GM23248 (cell line): ENCODE results near the gene MDH1B. TPM values are rescaled to one million over a fixed set of nuclear protein-coding genes. Genes with fewer than 3 reads are reported as not detected.
"Not testable (repeated sequence)": the region's sequence is repeated elsewhere in the genome, so short reads cannot be mapped to it uniquely, and the experiment has no call there.

Source experiments
- DNase-seq: peaks from one replicate; pipeline ENCODE4 v3.0.0-alpha.2; 2015
- H2AFZ ChIP-seq: fragments of 200-600 bp; sonication (generic); 2 replicates; pipeline ENCODE4 v1.6.1; 2016; ENCODE audit warnings: antibody characterized with exemption
- H3F3A ChIP-seq: fragments of 200-600 bp; sonication (generic); 2 replicates; pipeline ENCODE4 v1.6.1; 2016; ENCODE audit warnings: mild to moderate bottlenecking, antibody characterized with exemption, mixed run types; ENCODE audit not compliant: insufficient read depth
- H3K27ac ChIP-seq: fragments of 200-600 bp; sonication (generic); 2 replicates; pipeline ENCODE4 v1.5.1; 2016; ENCODE audit warnings: mild to moderate bottlenecking
- H3K27me3 ChIP-seq: fragments of 200-600 bp; sonication (generic); replicated peaks from 2 replicates; pipeline ENCODE4 v1.6.1; 2016; ENCODE audit warnings: mild to moderate bottlenecking; ENCODE audit not compliant: insufficient read depth
- H3K36me3 ChIP-seq: fragments of 200-600 bp; sonication (generic); 2 replicates; pipeline ENCODE4 v1.6.1; 2016; ENCODE audit warnings: low read depth, mild to moderate bottlenecking
- H3K4me1 ChIP-seq: fragments of 200-600 bp; sonication (generic); 2 replicates; pipeline ENCODE4 v1.6.1; 2016; ENCODE audit warnings: mild to moderate bottlenecking; ENCODE audit not compliant: insufficient read depth
- H3K4me2 ChIP-seq: fragments of 200-600 bp; sonication (generic); one replicate; pipeline ENCODE4 v1.6.1; 2016; ENCODE audit warnings: mild to moderate bottlenecking; ENCODE audit not compliant: unreplicated experiment
- H3K4me3 ChIP-seq: fragments of 200-600 bp; sonication (generic); 2 replicates; pipeline ENCODE4 v1.5.1; 2016; ENCODE audit warnings: mild to moderate bottlenecking
- H3K79me2 ChIP-seq: fragments of 200-600 bp; sonication (generic); 2 replicates; pipeline ENCODE4 v1.6.1; 2016; ENCODE audit warnings: mild to moderate bottlenecking; ENCODE audit not compliant: insufficient read depth
- H3K9ac ChIP-seq: fragments of 200-600 bp; sonication (generic); 2 replicates; pipeline ENCODE4 v1.6.1; 2016; ENCODE audit warnings: mild to moderate bottlenecking
- H3K9me2 ChIP-seq: fragments of 200-600 bp; sonication (generic); 2 replicates; pipeline ENCODE4 v1.6.1; 2016; ENCODE audit warnings: mixed run types, mild to moderate bottlenecking, moderate library complexity; ENCODE audit not compliant: insufficient read depth
- H3K9me3 ChIP-seq: fragments of 200-600 bp; sonication (generic); one replicate; pipeline ENCODE4 v1.6.1; 2017; ENCODE audit warnings: low read depth
- H4K20me1 ChIP-seq: fragments of 200-600 bp; sonication (generic); 2 replicates; pipeline ENCODE4 v1.6.0; 2016; ENCODE audit not compliant: insufficient read depth
- EZH2 ChIP-seq: fragments of 200-600 bp; sonication (generic); IDR thresholded peaks from 2 replicates; pipeline ENCODE4 v1.6.1; 2018; ENCODE audit warnings: antibody characterized with exemption, mild to moderate bottlenecking; ENCODE audit not compliant: insufficient read depth, poor library complexity, severe bottlenecking
- EZH2phosphoT487 ChIP-seq: fragments of 200-600 bp; sonication (generic); IDR thresholded peaks from 2 replicates; pipeline ENCODE4 v1.6.1; 2018; ENCODE audit warnings: antibody characterized with exemption, moderate library complexity, mild to moderate bottlenecking, low read depth; ENCODE audit not compliant: insufficient read depth
- WGBS, 2 experiments: methylation state at CpG; one replicate each; pipeline ENCODE4 v1.1.6; 2015 to 2017; ENCODE audit warnings: low lambda C conversion rate in 2 of 2, low coverage in 1 of 2; ENCODE audit errors: missing lambda C conversion rate in 2 of 2; 5-methylcytosine and 5-hydroxymethylcytosine counted together
- in situ Hi-C: fragments of 300-500 bp; cut with MboI; formaldehyde crosslinking; loops from 2 replicates; pipeline ENCODE4 v1.15.0; 2020
- polyA plus RNA-seq: library from polyadenylated mRNA; unstranded; fragments of >200 nt; fragmentation: Nextera tagmentation; extraction: Ambion mirVana; gene quantifications from 2 replicates; pipeline ENCODE4 v1.2.1, GENCODE V29; 2016
- total RNA-seq: library from RNA; depleted of rRNA; stranded (reverse); fragments of >200 nt; shearing (Covaris generic); gene quantifications from 2 replicates; pipeline ENCODE4 v1.2.3, GENCODE V29; 2014

The MDH1B gene
- total and polyA plus RNA-seq, 2 experiments from 2014 or later, result 0.54 to 0.80 TPM

- H3K9me3 ChIP-seq, result no peaks in the 10 kb centered on the region
- no peaks in the 10 kb centered on the region for H3K4me1 ChIP-seq
- H3K79me2 ChIP-seq, result no peaks in the 10 kb centered on the region
- H3F3A ChIP-seq, result no peaks in the 10 kb centered on the region
- no peaks in the 10 kb centered on the region for H4K20me1 ChIP-seq
- no peak overlapping the region for H3K9ac ChIP-seq
- in situ Hi-C loops, result no loop called here
- H3K27me3 ChIP-seq, result peaks cover 4% of the 10 kb centered on the region; the same call in 1 of the 2 replicates
- no peak overlapping the region for H3K4me3 ChIP-seq
- no peak for DNase-seq
- no peaks in the 10 kb centered on the region for H3K36me3 ChIP-seq
- 62 to 63% methylated on average over 4 of the region's 4 CpGs for WGBS, 2 experiments
- TF ChIP-seq EZH2, result no peak
- no peak for TF ChIP-seq EZH2phosphoT487
- H3K9me2 ChIP-seq, result no peaks in the 10 kb centered on the region
- H3K27ac ChIP-seq, result no peak overlapping the region
- no peak overlapping the region for H3K4me2 ChIP-seq
- H2AFZ ChIP-seq, result no peak overlapping the region
Measured at GRCh38 chr2:206721256-206721920, 43.7 kb downstream of the MDH1B start.

DNA sequence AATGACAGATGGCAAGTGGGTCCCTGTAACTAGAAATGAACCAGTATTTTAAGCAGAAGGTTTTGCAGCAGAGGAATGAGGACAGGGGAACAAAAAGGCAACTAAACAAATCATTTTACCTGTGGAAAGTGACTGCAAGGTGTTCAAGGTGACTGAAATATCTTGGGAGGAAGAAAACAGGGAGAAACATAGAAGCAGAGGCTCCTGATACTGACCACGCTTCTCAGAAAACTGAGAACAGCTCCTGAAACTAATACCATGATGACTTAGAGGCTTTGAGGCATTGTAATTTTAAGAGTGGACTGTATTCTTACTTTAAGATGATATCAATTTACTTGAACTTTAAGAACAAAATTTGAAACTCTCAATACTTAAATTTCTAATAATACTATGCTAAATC, 46.8 kb downstream of the MDH1B start, which contains the start of gene DYTN:
Gene DYTN, minus strand, starts transcription at position 101 of the 400 bp plus-strand sequence. CDS start 117 bp downstream, outside the sequence.
- no peaks in the 10 kb centered on the region for H3K79me2 ChIP-seq
- no peak within 1 kb of the TSS for H3K4me2 ChIP-seq
- DNase-seq, result no peak
- in situ Hi-C loops, result no loop called here
- no peak within 1 kb of the TSS for H3K9ac ChIP-seq
- no peak within 1 kb of the TSS for H3K27ac ChIP-seq
- no peaks in the 10 kb centered on the region for H3F3A ChIP-seq
- 23 to 29% methylated on average over 1 of the region's 1 CpG for WGBS, 2 experiments
- no peaks in the 10 kb centered on the region for H3K9me3 ChIP-seq
- no peaks in the 10 kb centered on the region for H3K9me2 ChIP-seq
- peaks cover 4% of the 10 kb centered on the region; the same call in 1 of the 2 replicates for H3K27me3 ChIP-seq
- no peak within 1 kb of the TSS for H3K4me3 ChIP-seq
- no peaks in the 10 kb centered on the region for H3K36me3 ChIP-seq
- H3K4me1 ChIP-seq, result no peaks in the 10 kb centered on the region
- no peak within 1 kb of the TSS for H2AFZ ChIP-seq
- no peaks in the 10 kb centered on the region for H4K20me1 ChIP-seq
- no peak for TF ChIP-seq EZH2phosphoT487
- no peak for TF ChIP-seq EZH2

DNA sequence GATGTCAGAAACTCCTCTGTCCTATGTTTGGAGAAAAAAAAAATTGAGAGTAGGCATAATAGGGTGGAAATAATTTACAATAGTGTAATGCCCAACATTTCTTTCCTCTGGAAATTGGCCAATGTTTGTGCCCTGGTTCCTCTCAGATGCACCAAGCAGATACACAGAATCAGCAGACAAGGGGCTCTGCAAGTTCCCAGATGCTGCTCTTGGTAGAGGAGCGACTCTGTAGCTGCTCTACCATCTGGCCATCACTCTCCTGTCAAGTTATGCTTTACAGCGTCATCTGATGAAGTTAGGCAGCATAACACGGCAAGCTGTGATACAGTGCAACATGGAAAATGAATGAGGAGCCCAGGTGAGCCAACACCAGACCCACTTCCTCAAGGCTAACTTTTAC, 48.5 kb downstream of the MDH1B start:
- Histone ChIP-seq H3K4me1 (no peaks in the 10 kb centered on the region), H3K27me3 (peaks cover 4% of the 10 kb centered on the region; the same call in 1 of the 2 replicates)

GRCh38 chr2:206715183-206715582, 49.9 kb downstream of the MDH1B start:
- H3K79me2 ChIP-seq, H4K20me1 ChIP-seq, H3K4me3 ChIP-seq, DNase-seq, H3K9me3 ChIP-seq, H3K9me2 ChIP-seq, H3K9ac ChIP-seq, H3K4me2 ChIP-seq, H3K27ac ChIP-seq, H3K4me1 ChIP-seq, H2AFZ ChIP-seq, in situ Hi-C loops, H3K27me3 ChIP-seq, H3K36me3 ChIP-seq, H3F3A ChIP-seq: not testable (repeated sequence)
- 16 to 20% methylated on average over 4 of the region's 4 CpGs for WGBS, 2 experiments

More for the DNA sequence above, 48.5 kb downstream of the MDH1B start:
- H3K4me3 ChIP-seq, result no peak overlapping the region
- no peaks in the 10 kb centered on the region for H3K79me2 ChIP-seq
- TF ChIP-seq EZH2phosphoT487 (no peak), EZH2 (no peak)
- H3K9me2 ChIP-seq, result no peaks in the 10 kb centered on the region
- H4K20me1 ChIP-seq, result no peaks in the 10 kb centered on the region
- H3K4me2 ChIP-seq, result no peak overlapping the region
- in situ Hi-C loops, result no loop called here
- no peak overlapping the region for H3K9ac ChIP-seq
- no peak overlapping the region for H2AFZ ChIP-seq
- 48 to 55% methylated on average over 3 of the region's 3 CpGs for WGBS, 2 experiments
- no peaks in the 10 kb centered on the region for H3K9me3 ChIP-seq
- H3F3A ChIP-seq, result no peaks in the 10 kb centered on the region
- no peaks in the 10 kb centered on the region for H3K36me3 ChIP-seq
- no peak overlapping the region for H3K27ac ChIP-seq
- no peak for DNase-seq

- Histone ChIP-seq H3K27me3 (peaks cover 9% of the 10 kb centered on the region; the same call in 1 of the 2 replicates), H3K79me2 (no peaks in the 10 kb centered on the region), H3K4me1 (no peaks in the 10 kb centered on the region), H3K36me3 (no peaks in the 10 kb centered on the region), H2AFZ (peak overlapping the region; percentile 62; the same call in 1 of the 2 replicates), H3K9me2 (no peaks in the 10 kb centered on the region), H3F3A (no peaks in the 10 kb centered on the region), H3K27ac (no peak overlapping the region), H3K9me3 (no peaks in the 10 kb centered on the region), H4K20me1 (no peaks in the 10 kb centered on the region), H3K9ac (no peak overlapping the region), H3K4me3 (0 out of 2 replicates have a peak overlapping the region, but pooled peaks have one; percentile 29), H3K4me2 (no peak overlapping the region)
- in situ Hi-C loops, result no loop called here
- no peak for DNase-seq
- TF ChIP-seq EZH2phosphoT487 (no peak), EZH2 (no peak)
- 22 to 28% methylated on average over 4 of the region's 4 CpGs for WGBS, 2 experiments
Measured at GRCh38 chr2:206713746-206714145, 51.4 kb downstream of the MDH1B start.
